ENCODE measurements around the gene WASL.

- TF ChIP-seq, protein P1, sequence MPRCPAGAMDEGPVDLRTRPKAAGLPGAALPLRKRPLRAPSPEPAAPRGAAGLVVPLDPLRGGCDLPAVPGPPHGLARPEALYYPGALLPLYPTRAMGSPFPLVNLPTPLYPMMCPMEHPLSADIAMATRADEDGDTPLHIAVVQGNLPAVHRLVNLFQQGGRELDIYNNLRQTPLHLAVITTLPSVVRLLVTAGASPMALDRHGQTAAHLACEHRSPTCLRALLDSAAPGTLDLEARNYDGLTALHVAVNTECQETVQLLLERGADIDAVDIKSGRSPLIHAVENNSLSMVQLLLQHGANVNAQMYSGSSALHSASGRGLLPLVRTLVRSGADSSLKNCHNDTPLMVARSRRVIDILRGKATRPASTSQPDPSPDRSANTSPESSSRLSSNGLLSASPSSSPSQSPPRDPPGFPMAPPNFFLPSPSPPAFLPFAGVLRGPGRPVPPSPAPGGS (CRISPR knock-in tag; IDR thresholded peaks at IDR 0.05), result no peak
- TF ChIP-seq ATF6 (CRISPR knock-in tag; conservative IDR thresholded peaks at IDR 0.05) (no peak), POLR2A (IDR thresholded peaks at IDR 0.05; ENCODE audit: insufficient read depth in 1 of 2, low read depth in 2 of 2, low read length in 2 of 2) (no peak), ZMYM4 (CRISPR knock-in tag; IDR thresholded peaks at IDR 0.05) (no peak), MAX (IDR thresholded peaks at IDR 0.05) (no peak)
Measured at GRCh38 chr7:123705211-123705901, 43.4 kb downstream of the WASL start.
